ENCODE data around the gene MAP4K2. TPM values are rescaled to one million over a fixed set of nuclear protein-coding genes. Genes with fewer than 3 reads are reported as not detected.

The MAP4K2 gene
- total RNA-seq, 1 donor from 2014 or later, result 6.8 TPM

DNA sequence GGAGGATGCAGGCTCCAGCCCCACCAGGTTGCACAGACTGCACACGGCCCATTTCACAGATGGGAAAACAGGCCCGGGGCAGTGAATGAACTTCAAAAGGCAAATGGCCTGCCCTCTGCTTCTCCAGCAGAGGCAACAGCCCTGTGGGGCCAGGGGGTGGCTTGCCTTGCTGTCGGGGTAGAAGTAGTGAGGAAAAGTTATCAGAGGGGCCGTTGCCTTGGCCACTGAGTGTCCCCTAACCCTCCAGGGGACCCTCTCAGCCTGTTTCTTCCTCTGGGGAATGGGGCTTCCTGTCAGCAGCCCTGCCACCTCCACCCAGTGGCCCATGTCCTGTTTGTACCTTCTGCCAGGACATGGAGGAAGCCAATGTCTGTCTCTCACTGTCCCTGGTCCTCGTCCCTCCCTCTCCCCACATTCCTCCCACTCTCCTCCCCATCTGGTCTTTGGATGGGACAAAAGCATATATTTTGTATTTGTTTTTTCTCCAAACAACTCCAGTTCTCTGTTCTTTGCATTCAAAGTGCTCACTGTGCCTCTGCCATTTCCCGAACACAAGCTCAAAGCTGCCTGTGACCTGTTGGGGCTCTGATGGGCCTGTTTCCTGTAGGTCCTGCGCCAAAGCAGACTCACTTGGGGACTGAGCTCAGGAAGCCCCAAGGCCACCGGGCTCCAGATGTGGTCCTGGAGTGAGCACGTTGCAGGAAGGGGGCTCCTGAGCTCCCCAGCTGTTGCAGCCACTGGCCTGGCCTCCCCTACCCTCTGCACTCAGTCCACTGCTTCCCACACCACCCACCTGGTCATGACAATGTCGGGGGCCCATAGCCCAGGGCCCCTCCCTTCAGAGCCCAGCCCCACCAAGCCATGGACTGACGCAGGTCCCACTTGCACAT, 9.5 kb downstream of the MAP4K2 start:
- TF ChIP-seq, protein P1, sequence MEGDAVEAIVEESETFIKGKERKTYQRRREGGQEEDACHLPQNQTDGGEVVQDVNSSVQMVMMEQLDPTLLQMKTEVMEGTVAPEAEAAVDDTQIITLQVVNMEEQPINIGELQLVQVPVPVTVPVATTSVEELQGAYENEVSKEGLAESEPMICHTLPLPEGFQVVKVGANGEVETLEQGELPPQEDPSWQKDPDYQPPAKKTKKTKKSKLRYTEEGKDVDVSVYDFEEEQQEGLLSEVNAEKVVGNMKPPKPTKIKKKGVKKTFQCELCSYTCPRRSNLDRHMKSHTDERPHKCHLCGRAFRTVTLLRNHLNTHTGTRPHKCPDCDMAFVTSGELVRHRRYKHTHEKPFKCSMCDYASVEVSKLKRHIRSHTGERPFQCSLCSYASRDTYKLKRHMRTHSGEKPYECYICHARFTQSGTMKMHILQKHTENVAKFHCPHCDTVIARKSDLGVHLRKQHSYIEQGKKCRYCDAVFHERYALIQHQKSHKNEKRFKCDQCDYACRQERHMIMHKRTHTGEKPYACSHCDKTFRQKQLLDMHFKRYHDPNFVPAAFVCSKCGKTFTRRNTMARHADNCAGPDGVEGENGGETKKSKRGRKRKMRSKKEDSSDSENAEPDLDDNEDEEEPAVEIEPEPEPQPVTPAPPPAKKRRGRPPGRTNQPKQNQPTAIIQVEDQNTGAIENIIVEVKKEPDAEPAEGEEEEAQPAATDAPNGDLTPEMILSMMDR (IDR thresholded peaks at IDR 0.05; ENCODE audit: insufficient read depth, low read length, severe bottlenecking), result no peak
- no peaks in the 10 kb centered on the region for H3K27me3 ChIP-seq (ENCODE audit: control insufficient read depth, insufficient read depth, low read length)
- H3K4me3 ChIP-seq (ENCODE audit: low read depth, low read length), result no peak overlapping the region
- H3K36me3 ChIP-seq (ENCODE audit: control insufficient read depth, insufficient read depth, low read length), result peaks cover 2% of the 10 kb centered on the region
- FAIRE-seq (no peak), DNase-seq (ENCODE audit: low read depth) (no peak)

DNA sequence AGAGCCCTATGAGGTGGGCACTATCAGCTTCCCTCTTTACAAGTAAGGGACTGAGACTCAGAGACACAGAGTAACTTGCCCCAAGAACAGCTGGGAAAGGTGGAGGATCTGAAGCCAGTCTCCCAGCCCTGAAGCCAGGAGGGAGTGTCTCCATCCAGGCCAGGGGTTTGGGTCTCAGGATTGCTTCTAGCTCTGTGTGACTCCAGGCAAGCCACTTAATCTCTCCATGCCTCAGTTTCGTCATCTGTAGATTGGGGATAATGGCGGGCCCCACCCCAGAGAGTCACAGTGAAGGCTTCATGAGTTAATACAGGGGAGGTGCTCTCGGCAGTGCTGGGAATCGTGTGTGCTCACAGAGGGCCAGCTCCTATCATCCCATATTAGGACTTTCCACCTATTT, 10.5 kb downstream of the MAP4K2 start:
- FAIRE-seq (peak; percentile 23), DNase-seq (ENCODE audit: low read depth) (no peak)
- TF ChIP-seq, protein P1 (IDR thresholded peaks at IDR 0.05; ENCODE audit: insufficient read depth, low read length, severe bottlenecking), result no peak
- H3K36me3 ChIP-seq (ENCODE audit: control insufficient read depth, insufficient read depth, low read length), result peaks cover 2% of the 10 kb centered on the region
- H3K4me3 ChIP-seq (ENCODE audit: low read depth, low read length), result no peak overlapping the region
- no peaks in the 10 kb centered on the region for H3K27me3 ChIP-seq (ENCODE audit: control insufficient read depth, insufficient read depth, low read length)

DNA sequence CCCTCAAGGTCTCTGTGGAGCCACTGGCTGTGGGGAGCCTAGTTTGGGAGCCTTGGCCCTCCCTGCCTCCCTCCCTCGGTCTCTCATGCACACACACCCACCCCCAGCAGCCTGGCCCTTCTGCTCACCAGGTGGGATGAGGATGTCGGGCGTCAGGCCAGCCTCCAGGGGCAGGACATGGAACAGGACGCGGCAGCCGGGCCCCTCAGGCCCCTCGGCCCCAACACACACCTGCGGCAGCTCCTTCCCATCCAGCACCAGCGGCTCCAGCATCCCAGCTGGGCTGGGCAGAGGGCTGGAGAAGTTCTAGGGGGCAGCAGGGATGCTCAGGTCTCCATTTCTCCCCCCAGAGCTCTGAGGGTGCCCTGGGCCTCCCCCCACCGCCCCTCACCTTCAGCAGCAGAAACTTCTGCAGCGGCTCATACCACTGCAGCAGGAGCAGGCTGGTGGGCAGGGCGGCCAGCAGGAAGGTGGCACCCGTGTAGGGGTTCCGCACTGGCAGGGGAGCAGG, 11.2 kb downstream of the MAP4K2 start:
- TF ChIP-seq, protein P1 (IDR thresholded peaks at IDR 0.05; ENCODE audit: insufficient read depth, low read length, severe bottlenecking), result no peak
- no peak overlapping the region for H3K4me3 ChIP-seq (ENCODE audit: low read depth, low read length)
- no peak for FAIRE-seq
- H3K27me3 ChIP-seq (ENCODE audit: control insufficient read depth, insufficient read depth, low read length), result no peaks in the 10 kb centered on the region
- no peak for DNase-seq (ENCODE audit: low read depth)
- H3K36me3 ChIP-seq (ENCODE audit: control insufficient read depth, insufficient read depth, low read length), result peaks cover 1% of the 10 kb centered on the region

DNA sequence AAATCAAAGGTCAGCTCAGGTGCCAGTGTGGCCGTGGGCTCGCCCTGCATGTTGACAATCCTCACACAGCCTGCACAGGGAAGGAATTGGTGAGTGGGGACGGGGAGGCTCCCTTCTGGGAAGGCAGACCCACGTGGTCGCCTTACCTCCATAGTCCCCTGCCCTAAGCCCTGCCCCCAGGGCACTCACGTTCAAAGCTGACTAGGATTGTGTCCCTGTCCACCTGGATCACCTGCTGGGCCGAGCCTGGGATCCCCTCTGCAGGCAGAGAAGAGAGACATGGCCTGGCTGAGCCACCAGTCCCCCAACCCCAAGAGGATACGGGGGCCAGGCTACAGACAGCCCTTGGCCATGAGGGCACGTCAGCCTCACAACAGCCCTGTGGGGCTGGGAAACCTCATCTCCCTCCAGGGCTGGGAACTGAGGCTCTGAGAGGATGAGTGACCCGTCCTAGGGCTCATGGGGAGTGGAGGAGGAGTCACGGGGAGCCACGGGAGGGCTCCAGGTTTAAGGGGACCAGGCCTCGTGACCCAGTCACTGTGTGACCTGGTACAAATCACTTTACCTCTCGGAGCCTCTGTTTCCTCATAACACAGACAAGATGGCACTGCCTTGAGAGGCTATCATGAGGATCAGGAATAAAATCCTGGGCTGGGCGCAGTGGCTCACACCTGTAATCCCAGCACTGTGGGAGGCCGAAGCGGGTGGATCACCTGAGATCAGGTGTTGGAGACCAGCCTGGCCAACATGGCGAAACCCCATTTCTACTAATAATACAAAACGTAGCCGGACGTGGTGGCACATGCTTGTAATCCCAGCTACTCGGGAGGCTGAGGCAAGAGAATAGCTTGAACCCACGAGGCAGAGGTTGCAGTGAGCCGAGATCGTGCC, 12.6 kb downstream of the MAP4K2 start:
- H3K4me3 ChIP-seq (ENCODE audit: low read depth, low read length), result no peak overlapping the region
- TF ChIP-seq, protein P1 (IDR thresholded peaks at IDR 0.05; ENCODE audit: insufficient read depth, low read length, severe bottlenecking), result no peak
- no peaks in the 10 kb centered on the region for H3K36me3 ChIP-seq (ENCODE audit: control insufficient read depth, insufficient read depth, low read length)
- DNase-seq (ENCODE audit: low read depth) (no peak), FAIRE-seq (no peak)
- H3K27me3 ChIP-seq (ENCODE audit: control insufficient read depth, insufficient read depth, low read length), result no peaks in the 10 kb centered on the region

DNA sequence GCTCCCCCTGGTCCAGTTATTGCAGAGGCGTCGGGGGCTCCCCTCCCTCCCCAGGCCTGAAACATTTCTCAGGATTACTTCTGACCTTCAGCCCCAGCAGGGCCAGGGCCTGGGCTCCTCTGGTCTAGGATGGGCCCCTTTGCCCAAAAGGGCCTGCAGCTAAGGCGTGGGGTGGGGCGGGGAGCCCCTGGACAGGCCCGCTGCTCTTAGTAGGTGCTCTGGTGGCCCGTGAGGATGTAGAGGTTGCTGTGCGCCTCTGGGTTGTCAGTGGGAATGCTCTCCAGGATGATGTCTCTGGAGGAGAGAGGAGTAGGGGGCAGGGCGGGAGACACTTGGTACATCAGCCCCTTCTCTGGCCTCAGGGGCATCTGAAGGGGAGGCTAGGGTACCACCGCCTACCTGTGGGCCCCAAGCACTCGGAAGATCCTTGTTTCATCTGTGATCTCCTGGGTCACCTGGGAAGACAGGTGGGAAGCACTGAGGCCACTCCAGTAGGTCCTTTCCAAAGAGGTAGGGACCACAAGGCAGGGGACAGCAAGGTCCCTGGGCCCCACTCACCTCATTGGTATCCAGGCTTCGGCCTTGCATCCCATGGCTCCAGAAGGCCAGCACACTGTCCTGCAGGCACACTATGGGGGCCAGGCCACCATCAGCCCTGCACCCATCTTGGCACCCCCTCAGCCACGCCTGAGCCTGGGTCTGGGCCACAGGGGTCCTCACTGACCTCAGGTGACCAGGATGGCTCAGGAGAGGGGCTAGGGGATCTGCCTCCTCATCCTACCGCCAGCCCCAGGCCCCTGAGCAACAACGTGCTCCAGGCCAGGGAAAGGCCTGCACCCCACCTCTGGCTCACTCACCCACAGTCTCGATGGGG, 13.4 kb downstream of the MAP4K2 start:
- H3K4me3 ChIP-seq (ENCODE audit: low read depth, low read length), result no peak overlapping the region
- no peaks in the 10 kb centered on the region for H3K27me3 ChIP-seq (ENCODE audit: control insufficient read depth, insufficient read depth, low read length)
- no peak for DNase-seq (ENCODE audit: low read depth)
- FAIRE-seq, result no peak
- TF ChIP-seq, protein P1 (IDR thresholded peaks at IDR 0.05; ENCODE audit: insufficient read depth, low read length, severe bottlenecking), result no peak
- H3K36me3 ChIP-seq (ENCODE audit: control insufficient read depth, insufficient read depth, low read length), result no peaks in the 10 kb centered on the region

Measured in bronchial epithelial cell (primary cell).